ENCODE measurements around the gene RIPPLY2.
"Not testable (repeated sequence)": the region's sequence is repeated elsewhere in the genome, so short reads cannot be mapped to it uniquely, and the experiment has no call there.

GRCh38 chr6:83803492-83803891, 49.7 kb upstream of the RIPPLY2 start:
- TF ChIP-seq EZH2 (IDR thresholded peaks at IDR 0.05; ENCODE audit: borderline replicate concordance, low read depth, low read length, severe bottlenecking); POLR2AphosphoS5 (IDR thresholded peaks at IDR 0.05; ENCODE audit: insufficient read depth, low read depth, low read length): not testable (repeated sequence)
